Activated CD4-positive, alpha-beta T cell treated with anti-CD3 and anti-CD28 coated beads, Interleukin-2, Interleukin-4, amounts not matched to agents 100 ng/mL and 50 ng/mL, durations not matched to agents 16 hours and 8 hours (primary cell): ENCODE results near the gene PRKN.
"Not testable (repeated sequence)": the region's sequence is repeated elsewhere in the genome, so short reads cannot be mapped to it uniquely, and the experiment has no call there.

Experiments
- DNase-seq: peaks from one replicate; pipeline ENCODE4 v3.0.0-alpha.2; 2020; ENCODE audit warnings: low spot score

Gene PRKN

DNA sequence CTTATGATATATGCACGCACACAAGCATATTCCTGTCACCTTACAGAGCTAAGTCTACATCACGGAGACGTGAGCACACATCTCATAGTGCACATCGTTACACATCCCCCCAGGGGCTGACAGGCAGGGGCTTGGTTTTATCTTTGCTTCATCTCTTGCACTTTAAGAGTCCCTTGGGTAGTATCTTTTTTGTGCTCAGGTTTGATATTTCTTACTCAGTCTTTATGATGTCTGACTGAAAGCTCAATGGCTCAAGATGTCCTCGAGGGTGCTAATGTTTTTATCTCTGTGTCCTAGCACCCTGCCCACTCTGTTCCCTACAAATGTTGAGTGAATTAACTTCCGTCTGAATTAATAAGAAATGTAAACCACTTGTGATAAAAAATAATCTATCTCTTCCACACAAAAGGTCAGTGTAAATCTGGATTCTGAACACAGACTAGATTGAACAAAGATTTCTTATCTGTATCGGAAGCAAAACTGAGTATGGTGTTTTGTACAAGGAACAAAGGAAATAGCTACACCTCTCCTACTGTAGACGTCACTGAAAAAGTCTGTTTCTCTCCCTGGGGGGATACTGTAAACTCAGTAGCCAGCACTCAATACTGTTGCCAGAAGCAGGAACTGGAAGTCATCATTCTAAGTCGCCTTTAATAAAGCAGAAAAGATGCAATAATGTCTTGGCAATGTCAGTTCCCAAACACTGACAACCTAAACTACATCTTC, 195.1 kb downstream of the PRKN start:
- DNase-seq = no peak

DNA sequence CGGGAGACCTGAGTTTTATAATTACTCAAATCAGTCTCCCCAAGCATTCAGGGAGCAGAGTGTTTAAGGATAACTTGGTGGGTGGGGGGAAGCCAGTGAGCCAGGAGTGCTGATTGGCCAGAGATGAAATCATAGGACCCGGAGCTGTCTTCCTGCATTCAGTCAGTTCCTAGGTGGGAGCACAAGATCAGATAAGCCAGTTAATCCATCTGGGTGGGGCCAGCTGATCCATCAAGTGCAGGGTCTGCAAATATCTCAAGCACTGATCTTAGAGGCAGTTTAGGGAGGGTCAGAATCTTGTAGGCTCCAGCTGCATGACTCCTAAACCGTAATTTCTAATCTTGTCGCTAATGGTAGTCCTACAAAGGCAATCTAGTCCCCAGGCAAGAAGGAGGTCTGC, 196.2 kb downstream of the PRKN start:
- DNase-seq = not testable (repeated sequence)

DNA sequence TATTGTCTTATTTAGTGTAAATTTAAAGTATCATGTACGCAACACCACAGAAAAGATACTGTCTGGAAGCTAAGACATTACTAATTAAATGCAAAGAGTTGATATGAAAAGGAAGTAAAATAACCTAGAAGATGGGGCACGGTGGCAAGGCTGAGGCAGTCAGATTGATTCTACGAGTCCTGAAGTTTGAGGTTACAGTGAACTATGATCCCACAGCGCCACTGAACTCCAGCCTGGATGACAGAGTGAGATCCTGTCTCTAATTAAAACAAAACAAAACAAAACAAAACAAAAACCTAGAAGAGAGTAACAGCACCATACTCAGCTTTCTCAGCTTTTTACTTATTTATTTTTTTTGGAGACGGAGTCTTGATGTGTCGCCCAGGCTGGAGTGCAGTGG, 199.0 kb downstream of the PRKN start:
- DNase-seq = no peak

DNA sequence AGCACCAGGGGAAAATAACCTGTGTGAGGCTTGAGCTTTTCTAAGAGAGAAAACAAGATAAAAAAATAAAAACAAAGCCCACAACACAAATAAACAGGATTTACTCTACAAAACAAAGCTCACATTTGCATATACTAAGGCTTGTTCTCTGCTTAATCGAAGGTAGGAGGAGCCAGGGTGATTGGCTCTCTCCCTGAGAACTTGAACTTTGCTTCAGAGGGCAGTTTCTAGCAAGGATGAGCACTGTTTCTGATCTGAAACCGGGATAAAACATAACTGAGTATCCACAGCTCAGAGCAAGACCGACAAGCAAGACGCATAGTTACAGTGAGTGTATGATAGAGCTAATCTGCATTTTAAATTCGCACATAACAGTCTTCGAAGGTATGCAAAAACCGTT, 200.6 kb downstream of the PRKN start:
- no peak for DNase-seq

DNA sequence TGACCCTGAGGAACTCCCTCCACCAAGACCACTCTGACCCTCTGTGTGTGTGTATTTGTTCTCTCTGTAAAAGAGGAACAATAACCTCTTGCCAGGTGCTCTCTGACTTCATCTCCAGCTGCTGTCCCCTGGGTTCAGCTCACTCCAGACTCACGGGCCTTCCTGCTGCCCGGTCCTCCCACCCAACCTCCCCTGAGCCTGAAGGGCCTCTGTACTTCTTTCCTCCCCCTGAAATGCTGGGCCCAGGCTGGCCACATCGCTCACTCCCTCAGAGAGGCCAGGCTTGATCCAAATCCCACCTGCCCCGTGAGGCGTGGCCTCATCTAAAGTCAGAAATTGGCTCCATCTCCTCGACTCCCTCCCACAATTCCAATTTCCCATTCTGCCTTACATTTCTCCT, 202.4 kb downstream of the PRKN start:
- no peak for DNase-seq

DNA sequence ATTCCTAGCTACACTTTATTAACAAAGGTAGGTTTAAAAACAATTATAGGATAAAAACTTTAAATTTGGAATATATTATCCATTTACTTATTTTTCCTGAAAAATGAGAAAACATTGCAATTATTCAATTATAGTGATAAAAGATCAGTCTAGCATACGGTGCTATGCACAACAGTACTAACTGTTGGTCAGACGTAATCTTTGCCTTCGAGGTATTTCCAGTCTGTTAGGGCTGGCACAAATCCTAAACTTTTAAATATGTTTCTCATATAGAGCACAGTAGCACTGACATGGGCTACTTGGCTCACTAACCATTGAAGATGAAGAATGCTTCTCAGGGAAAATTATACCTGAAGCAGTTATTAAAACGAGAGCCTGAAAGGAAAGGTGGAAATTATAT, 214.8 kb downstream of the PRKN start:
- no peak for DNase-seq

DNA sequence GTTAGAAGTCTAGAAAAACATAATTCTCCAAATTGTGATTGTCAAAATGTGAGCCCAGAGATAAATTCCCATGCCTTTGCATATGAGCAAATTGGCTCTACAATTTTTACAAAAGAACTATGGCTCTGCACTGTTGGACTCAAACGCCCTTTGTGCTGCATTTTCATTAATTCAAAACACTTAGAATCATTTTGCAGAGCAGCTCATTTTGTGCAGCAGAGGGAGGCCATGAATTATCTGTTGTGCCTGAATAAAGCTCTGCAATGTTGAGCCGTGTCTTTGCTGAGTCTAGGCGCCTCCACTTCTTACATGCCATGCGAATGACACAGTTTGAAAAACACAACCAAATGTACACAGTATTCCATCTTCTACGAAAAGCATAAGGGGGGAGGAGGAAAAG, 230.2 kb downstream of the PRKN start:
- DNase-seq = no peak

DNA sequence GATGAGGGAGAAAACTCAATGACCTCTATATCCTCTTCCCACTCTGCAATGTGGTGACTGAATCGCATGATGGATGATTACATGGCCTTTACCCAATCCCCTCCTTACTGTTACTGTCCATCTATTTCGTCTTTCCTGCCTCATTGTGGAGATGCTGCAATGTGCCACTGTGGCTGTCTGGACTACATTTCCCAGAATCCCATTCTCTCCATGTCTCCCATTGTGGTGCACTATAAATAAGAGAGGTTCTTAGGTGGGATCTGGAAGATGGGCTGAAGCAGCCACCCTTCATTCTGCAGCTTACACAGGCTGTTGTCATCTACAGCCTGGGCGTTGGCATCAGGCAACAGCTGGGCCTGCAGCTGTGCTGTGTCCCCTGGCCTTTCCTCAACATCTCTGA, 233.6 kb downstream of the PRKN start:
- DNase-seq = no peak

DNA sequence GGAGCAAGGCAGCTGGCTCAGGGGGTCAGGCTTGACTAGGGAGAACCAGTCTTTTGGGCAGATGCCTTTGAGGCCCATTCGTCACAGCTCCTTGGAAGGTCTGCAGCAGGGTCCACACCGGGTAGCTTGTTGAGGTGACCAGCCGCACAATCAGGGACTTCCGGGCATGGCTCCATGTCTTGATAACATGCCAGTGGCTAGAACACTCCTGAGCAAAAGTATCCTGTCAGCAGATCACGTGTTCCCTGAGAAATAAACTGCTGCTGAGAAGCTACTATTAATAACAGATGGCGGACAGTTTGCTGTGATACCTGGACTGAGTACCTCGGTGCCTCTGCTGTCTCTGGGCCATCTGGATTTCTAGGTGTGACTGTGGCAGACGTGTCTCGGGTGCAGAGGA, 235.9 kb downstream of the PRKN start:
- DNase-seq = no peak

DNA sequence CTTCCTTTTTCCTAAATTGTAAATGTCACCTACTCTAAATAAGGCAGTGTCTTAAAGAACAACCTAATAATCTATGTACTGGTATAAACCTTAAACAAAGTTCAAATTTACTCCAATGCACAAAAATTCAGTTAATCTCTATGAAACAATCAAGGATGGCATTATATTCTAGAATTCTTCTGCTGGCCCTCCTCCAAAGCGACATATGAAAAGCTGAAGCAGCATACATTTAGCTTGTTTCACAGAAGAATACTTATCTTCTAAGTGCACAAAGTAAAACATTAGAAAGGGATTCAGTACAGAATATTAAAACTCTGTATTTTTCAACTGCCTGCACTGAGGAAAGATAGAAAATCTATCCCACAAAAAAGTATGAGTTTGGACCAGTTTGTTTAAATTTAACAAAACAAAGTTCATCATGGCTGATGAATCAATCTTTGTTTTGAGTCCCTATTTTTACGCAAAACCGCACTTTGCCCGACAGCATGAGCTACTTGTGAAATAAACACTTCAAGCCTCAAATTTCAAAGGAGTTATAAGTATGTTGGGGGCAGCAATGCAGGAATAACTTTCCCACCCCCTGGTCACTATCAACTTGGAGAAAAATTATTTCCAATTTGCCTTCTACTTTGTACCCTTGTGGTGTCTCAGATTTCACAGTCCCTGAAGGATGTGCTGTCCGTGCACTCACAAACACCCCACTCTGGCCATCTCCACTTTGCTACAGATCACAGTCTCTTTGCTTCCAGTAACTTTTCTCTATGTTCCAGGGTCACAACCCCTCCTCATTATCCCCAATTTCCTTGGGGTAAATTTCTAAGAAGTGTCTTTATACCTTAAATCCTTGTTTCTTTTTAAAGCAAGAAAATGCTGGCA, 238.2 kb downstream of the PRKN start:
- DNase-seq = no peak

DNA sequence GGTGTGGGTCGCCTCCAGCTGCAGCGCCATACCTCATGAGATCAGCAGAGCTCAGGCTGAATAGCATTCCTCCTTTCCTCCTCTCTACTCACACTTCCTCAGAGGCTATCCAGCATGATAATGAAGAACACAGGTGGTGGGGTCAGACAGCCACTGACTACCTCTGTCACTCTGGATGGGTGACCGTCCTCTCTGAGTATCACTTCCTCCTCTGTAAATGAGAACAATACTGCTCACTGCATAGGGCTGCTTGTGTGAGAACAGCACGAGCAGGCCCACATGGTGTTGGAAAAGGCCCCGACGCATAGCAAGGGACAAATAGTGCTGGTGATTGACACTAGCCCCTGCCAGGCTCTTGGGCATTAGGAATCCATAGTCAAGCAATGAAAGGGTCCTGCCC, 239.1 kb downstream of the PRKN start:
- DNase-seq = no peak

DNA sequence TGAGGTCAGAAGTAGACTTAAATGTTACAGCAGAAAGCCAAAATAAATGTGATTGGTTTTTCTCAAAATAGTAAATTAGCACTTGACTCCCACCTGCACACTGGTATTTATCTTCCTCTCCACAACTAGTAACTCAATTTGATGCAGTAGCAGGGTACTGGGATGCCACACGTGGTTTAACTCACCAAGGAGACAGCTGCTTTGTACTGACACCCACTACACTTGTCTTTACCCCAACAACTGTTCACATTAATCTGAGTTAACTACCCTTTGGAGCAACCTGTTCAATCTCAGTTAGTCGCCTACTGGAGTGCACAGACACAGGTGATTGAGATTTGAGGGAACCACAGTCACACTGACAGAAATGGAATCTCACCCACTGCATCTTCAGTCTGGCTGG, 242.1 kb downstream of the PRKN start:
- no peak for DNase-seq

DNA sequence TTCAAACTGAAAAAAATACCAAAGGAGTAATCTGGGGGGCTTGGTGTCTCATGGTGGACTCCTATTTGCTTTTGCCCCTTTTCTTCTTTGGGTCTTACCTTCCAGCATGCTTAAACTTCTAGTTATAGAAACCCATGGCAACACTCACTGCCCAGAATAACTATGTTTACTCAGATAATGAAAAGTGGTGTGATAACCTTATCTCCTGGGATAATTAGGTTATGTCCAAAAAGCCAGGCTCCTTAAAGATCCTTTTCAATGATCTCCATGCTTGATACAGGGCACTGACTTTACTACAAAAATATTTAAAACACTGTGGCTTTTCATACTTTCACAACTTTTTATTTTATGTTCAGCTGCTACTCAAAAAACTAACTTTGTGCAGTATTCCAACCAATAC, 245.6 kb downstream of the PRKN start:
- no peak for DNase-seq

DNA sequence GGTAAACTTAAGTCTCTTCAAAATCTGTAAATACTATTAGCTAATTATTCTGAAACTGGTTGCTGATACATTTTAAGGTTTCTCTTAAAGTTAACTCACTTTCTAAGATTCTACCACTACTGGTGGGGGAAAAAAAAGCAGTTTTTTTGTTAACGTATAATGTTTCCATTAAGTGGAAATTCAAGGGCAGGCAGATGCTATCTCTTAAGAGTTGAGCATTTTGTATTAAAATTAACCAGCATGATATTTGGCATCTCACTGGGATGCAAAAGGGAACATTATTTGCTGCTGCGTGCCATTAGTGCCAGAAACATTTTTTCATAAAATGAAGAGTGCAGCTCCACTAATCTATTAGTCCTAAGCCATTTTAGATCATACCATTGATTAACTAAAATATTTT, 246.2 kb downstream of the PRKN start:
- DNase-seq = no peak

DNA sequence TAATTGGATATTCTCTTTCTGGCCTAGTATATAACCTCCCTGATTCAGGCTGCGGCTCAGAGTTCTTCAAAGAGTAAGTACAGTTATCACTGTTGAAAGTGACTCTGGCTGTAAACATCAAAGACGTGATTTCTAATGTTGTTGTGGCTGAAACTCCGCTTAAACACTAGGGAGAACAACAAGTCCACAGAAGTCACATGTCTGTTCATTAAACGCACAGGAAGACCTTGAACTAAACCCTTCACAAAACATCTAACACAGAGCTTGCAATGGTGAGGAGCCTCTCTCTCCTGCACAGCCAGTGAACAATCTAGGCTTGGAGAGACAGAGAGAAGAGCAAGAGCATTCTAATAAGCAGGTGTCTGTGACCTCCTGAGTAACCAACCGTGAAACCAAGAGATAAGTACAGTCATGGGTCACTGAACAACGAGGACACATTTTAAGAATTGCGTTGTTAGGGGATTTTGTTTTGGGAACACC, 249.3 kb downstream of the PRKN start:
- no peak for DNase-seq

DNA sequence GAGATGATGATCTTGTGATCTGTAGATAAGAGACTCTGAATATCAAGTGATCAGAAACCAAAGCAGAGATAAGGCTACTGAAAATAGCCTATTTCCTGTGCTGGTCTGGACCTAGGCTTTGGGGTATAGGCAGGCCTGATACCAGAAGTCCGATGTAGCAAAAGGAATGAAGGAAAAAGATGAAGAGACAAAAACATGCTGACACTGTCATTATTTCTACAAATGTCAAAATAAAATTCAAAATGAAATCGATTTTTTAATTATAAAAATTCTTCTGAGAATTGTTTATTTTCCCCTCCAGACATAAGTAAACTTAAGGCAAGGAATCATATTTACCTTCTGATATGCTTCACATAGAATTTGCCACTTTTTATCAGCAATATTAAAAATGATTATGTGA, 252.8 kb downstream of the PRKN start:
- DNase-seq = no peak

DNA sequence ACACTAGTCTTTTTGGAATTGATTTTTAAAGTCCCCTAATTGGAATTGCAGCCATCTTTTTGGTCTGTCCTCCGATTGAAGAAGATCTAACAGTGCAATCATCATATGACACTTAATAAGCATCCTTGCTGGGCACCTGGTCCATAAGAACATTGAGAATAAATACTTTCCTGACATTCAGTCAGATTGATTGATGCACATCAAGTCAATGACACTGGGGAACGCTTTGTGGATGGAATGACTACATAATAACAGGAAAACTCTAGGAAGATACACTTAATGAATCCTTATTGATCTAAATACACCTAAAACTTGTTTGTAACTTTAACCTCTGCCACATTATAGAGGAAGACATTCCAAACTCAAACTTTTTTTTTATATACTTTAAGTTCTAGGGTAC, 255.7 kb downstream of the PRKN start:
- DNase-seq = no peak

DNA sequence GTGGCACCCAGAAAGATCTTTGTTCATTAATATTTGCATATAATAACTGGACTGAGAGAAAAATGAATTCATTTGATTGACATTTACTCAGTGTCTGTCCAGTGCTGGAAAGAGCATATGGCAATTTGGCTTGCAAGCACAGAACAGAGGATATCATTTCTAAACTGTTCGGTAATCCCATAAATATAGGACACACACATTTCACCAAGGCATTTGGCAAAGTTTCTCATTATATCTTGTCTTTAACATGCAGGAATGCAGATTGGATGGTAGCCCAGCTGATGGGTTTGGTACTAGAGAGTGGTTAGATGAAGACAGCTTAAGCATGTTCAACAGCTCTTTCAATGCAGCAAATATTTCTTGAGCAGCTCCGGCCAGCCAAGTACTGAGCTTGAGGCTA, 259.2 kb downstream of the PRKN start:
- DNase-seq = no peak

DNA sequence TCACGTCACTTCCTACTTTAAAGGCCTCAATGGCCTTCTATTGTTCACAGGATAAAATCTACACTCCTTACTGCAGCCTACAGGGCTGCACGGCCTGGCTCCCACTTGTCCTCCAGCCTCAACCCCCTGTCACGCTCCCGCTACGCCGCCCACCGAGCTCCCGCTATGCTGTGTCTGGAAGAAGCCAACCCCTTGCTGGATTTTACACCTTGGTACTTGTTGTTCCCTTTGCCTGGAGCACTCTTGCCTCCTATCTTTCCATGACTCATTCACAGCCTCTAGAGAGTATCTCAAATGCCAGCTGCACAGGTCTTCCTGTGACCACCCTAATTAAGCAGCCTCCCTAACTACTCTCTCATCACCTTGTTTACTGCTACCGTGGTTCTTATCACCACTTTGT, 259.9 kb downstream of the PRKN start:
- DNase-seq = no peak

DNA sequence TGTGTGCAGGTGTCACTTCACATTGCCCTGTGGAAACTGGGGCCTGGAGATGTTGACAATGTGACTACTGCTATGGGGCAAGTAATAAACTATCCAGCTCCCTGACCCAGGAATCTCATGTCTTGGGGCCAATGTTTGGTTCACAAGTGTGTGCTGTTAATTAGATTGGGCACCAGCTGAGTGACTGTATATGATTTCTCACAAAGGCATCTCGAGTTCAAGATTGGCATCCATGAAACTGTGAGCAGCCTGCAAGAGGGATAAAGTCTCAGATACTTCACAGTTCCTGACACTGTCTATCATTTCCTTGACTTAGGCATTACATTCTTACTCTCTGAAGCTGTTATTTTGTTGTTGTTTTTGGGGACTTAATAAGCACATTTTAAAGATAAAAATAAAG, 264.0 kb downstream of the PRKN start:
- DNase-seq = no peak

DNA sequence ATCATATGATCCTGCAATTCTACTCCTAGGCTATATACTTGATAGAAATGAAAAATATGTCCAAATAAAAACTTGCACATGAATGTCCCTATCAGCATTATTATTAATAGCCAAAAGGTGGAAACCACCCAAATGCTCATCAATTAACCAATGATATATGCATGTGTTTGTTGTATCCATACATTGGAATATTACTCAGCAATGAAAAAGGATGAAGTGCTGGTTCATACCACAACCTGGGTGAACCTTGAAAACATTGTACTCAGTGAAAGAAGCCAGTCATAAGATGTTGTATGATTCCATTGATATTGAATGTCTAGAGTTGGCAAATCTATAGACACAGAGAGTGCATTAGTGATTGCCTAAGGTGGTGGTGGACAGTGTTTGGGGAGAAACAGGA, 267.6 kb downstream of the PRKN start:
- no peak for DNase-seq

DNA sequence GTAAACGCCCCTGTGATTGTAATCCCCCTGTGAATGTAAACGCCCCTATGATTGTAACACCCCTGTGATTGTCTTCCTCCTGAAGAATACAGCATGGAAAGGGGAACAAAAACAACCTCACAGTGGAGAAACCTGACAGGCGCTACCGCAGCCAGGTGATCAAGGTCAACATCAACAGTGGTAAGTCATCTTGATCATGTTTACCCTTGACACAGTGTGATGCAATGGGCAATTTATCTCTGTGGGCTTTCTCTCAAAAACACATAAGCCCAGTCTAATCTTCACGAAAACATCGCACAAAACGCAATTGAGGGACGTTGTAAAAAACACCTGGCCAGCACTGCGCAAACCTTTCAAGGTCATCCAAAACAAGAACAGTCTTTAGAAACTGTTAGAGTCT, 277.2 kb downstream of the PRKN start:
- no peak for DNase-seq

DNA sequence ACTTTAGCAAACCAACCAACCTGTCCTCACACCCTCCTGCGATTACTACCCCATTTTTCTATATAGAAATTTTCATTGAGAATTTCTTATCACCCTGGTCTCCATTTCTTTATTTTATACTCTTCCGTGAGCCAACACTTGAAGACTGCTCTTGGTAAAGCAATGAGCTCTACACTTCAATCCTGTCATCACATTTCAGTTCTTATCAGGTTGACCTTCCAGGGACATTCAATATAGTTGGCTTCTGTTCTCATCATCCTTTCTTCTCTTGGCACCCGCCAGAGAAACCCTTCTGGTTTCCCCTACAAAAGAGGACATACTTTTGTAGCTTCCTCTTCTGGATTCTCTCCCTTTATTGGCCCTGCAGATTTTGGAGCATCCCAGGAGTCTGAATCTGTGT, 279.3 kb downstream of the PRKN start:
- DNase-seq = no peak

DNA sequence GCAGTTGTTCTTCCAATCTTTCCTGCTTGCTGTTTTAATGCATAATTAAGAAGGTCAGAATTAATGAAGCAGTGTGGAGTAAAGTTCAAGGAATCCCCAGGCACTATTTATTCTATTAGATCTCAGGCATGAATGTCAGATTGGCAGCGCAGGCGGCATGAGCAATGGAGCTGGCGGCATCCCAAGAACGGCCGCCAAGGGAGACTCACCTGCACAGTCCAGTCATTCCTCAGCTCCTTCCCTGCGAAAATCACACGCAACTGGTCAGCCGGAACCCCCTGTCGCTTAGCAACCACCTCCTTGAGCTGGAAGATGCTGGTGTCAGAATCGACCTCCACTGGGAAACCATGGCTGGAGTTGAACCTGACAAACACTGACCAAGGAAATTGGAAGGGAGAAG, 284.5 kb downstream of the PRKN start:
- no peak for DNase-seq
